Stimulated activated CD8-positive, alpha-beta memory T cell treated with anti-CD3 and anti-CD28 coated beads, Interleukin-12 subunit alpha, Interleukin-12 subunit beta, amount 100 ng/mL, for 1 hour (primary cell): ENCODE results near the gene MAPK14.
A peak's percentile ranks its signal among the peaks of the same experiment; 100 is the strongest.
"Not testable (repeated sequence)": the region's sequence is repeated elsewhere in the genome, so short reads cannot be mapped to it uniquely, and the experiment has no call there.

Source experiments
- DNase-seq: peaks from one replicate; pipeline ENCODE4 v3.0.0-alpha.2; 2020; ENCODE audit warnings: low read depth

MAPK14 gene

DNA sequence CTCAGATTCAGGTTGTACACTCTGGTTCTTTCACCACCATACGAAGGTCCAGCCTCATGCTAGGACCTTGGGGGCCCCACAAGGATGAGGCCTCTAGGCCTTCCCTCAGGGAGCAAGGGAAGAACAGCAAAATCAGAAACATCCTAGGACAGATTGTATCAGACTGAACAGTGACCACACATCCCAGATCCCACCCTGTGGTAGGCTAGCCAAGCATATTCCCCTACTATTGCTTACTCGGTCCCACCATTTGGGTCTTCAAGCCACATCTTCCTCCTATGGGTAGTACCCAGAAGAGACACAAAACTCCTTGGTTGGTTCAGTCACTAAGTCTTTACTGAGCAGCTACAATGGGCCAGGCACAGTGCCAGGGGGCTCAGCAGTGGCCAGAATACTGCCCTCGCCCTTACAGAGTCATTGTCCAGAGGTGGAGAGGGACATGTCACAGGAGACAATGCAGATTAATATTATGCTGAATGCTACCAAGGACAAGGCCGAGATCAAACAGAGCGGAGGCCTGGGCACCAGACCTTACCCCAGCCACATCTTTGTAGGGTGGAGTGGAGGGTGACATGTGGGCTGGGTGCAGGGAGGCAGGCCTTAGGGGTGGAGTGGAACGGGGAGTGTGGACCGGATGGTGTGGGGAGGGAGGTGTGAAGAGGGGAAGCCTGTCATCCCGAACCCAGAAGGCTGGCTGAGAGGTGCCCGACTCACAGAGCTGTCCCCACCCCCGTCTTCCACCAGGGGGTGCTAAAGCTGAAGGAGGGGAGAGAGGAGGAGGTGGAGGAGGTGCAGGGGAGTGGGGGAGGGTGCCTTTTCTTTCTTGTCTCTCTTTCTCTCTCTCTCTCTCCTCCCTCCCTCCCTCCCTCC lies 95.9 kb downstream of the MAPK14 start:
- peak; percentile 81 for DNase-seq

GRCh38 chr6:36124346-36124745 lies 96.7 kb downstream of the MAPK14 start:
- not testable (repeated sequence) for DNase-seq

DNA sequence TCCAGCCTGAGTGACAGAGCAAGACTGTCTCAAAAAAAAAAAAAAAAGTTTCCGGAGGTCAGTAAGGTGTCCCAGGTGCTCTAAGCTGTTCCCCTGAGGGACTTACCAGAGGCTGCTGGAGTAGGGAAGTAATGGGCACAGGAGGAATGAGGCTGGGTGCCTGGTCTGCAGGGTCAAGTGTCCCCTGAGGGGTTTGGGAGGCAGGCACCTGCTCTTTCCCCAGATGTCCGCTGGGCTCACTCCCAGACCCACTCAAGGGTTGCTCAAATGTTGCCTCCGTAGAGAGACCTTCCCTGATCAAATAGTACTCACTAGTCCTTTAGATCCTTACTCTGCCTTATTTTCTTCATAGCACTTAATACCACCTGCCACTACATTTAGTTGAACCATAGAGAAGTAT lies 97.3 kb downstream of the MAPK14 start:
- no peak for DNase-seq

DNA sequence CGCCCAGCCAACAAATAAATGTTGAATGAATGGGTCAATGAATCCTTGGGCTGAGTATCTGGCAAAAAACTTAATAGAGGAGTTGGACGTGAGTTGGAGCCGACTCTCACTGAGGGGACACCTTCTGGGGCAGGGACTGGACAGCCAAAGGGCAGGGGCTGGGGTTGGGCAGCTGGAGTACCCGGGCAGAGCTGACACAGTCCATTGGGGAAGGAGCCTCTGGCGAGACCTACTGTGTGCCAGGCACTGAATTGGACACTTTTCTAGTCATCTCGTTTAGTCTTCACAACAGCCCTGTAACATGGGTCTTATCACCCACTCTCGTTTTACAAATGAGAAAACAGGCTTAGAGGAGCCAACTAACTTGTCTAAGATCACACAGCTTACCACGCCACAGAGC lies 98.0 kb downstream of the MAPK14 start:
- DNase-seq = no peak

- DNase-seq = no peak
Measured at GRCh38 chr6:36126121-36126520, 98.5 kb downstream of the MAPK14 start.

- DNase-seq = no peak
Measured at GRCh38 chr6:36126553-36127458, 99.2 kb downstream of the MAPK14 start.

DNA sequence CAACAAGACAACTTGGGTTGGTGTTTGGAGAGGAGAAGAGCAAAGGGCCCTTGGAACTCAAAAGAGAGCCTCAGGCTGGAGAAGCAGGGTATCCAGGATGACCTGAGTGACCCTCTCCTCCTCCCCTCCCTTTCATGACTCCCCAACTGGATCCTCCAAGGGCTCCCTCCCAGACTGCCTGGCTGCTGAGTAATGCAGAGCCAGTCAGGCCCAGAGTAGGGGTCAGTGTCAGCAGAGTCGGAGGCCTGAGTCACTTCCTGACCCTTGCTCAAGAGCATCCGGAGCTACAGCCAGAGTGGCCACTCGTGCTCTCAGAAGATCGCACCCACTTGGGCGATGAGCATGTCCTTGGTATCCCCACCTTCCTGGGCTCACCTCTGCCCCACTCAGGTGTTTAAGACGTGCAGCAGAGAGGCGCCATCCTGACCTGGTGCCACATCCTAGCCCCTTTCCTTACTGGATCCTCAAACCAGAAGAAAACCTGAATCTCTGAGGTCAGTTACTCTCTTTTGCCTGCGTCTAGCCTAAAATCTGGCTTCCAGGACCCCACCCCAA lies 99.9 kb downstream of the MAPK14 start:
- no peak for DNase-seq

DNA sequence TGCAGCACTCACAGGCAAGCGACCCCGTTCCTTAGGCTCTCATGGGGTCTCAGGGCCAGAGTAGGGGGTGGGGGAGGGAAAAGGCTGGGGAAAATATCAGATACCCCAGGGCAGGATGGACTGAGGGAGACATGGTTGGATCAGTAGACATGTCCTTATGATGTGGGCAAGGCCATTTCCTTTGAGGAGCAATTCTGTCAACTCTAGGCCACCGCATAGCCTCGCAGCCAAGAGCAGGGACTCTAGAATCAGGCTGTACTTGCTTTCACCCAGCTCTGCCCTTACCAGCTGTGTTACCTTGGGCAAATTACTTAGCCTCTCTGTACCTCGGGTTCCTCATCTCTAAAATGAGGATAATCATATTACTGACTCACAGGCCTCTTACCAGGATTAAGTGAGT lies 100.5 kb downstream of the MAPK14 start:
- no peak for DNase-seq

GRCh38 chr6:36128793-36129192 lies 101.2 kb downstream of the MAPK14 start:
- DNase-seq = no peak

DNA sequence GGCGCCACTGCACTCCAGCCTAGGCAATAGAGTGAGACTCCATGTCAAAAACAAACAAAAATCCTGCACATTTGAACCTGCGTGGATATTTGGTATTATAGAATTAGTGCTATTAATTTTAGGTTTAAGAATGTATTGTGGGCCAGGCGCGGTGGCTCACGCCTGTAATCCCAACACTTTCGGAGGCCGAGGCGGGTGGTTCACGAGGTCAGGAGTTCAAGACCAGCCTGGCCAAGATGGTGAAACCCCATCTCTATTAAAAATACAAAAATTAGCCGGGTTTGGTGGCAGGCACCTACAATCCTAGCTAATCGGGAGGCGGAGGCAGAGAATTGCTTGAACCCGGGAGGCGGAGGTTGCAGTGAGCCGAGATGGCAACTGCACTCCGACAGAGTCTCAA lies 101.7 kb downstream of the MAPK14 start:
- not testable (repeated sequence) for DNase-seq

- no peak for DNase-seq
Measured at GRCh38 chr6:36129941-36130666, 102.5 kb downstream of the MAPK14 start, which contains the start of gene MAPK13. Gene MAPK13 (plus strand): TSS chr6:36130513. CDS start chr6:36130583, 70 bp downstream.

- no peak for DNase-seq
Measured at GRCh38 chr6:36130667-36131510, 103.3 kb downstream of the MAPK14 start.

DNA sequence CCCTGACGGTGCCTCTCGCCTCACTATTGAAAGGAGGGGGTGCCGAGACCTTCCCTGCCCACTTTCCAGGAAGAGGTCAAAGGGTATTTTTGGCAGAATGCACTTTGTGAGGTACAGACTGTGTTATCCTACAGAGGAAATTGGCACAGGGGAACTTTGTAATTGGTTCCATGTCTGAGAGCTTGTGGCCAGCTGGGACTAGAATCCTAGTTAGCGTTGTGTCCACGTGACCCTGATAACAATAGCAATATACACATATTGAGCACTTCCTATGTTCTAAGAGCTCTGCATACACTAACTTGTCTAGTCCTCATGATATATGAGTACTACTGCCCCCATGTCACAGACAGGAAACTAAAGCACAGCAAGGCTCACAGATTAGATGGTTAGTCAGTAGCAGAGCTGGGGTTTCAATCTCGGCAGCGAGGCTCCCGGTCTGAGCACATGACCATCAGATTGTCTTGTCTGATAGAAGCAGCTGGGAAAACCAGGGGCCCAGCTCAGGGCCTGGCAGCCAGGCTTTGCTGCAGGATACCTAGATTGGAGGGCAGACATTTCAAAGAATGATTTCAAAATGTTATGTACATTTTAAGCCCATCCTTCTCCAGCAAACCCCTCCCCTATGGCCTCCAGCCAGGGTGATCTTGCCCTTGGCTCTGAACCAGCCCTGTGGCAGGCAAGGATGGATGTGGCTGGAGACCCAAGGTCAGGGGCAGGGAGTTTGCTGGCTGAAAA lies 104.1 kb downstream of the MAPK14 start:
- DNase-seq = no peak

GRCh38 chr6:36132246-36132895 lies 104.8 kb downstream of the MAPK14 start:
- no peak for DNase-seq

GRCh38 chr6:36133148-36133547 lies 105.5 kb downstream of the MAPK14 start:
- no peak for DNase-seq

DNA sequence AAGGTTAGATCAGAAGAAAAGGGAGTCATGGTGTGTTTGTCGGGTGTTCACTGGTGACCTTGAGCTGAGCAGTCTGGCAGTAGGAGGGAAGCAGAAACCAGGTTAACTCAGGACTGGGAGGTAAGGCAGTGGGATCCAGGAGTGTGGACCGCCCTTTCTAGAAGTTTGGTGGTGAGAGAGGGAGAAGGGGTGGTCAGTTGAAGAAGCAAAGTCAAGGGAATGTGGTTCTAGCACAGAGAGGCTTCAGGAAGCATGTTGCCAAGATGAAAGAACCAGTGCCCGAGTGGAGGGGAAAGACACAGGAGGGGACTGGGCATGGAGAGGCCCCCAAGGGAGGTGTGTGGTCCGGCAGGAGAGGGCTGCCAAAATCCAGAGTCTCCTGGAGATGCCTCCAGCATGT lies 106.3 kb downstream of the MAPK14 start:
- no peak for DNase-seq

DNA sequence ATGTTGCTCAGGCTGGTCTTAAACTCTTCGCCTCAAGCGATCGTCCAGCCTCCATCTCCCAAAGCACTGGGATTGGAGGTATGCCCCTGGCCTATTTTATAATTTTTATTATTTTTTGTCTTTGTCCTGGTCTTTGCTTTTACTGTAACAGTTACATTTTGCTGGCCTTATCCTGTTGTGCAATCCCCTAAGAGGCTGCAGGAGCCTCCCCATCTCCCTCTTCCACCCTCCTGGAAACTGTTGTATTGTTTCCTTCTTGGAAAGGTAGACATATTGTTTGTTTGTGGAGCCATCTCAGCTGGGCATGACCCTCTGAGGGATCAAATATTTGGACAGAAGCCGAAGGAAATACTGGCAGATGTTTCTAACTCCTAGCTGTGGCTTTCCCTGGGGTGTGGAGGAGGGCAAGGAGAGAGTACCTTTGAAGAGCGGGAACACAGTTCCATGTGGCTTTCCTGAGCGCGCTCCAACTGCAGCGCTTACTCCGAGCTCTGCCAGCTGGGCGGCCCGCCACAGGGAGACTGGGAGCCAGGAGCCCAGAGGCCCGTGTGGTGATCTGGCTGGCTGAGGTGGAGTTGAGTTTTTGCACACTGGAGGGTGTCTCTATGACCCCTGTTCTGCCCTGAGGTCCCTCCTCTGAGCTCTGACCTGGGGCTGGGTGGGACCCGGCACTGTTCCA lies 107.6 kb downstream of the MAPK14 start:
- DNase-seq = no peak

GRCh38 chr6:36136034-36136433 lies 108.4 kb downstream of the MAPK14 start:
- DNase-seq = no peak

DNA sequence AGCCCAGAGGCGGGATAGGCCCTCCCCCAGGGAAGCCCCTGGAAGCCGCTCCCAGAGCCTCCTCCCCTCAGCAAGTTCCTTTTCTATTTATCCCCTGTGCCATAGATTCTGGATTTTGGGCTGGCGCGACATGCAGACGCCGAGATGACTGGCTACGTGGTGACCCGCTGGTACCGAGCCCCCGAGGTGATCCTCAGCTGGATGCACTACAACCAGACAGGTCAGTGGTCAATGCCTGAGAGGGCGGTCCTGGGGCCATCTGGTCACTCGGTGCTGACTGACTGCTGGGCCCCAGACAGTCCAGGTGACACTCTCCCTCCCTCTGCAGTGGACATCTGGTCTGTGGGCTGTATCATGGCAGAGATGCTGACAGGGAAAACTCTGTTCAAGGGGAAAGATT lies 108.9 kb downstream of the MAPK14 start:
- no peak for DNase-seq
